Testis (tissue), 2 donors: Measurements from ENCODE around the gene EXD3.

Experiments used
- POLR2A ChIP-seq: fragments of 450-650 bp; IDR thresholded peaks from one replicate; pipeline ENCODE4 v1.6.1; 2017; ENCODE audit warnings: antibody characterized with exemption, mild to moderate bottlenecking, moderate library complexity
- TF ChIP-seq, protein P1 (sequence below), 3 experiments: fragments of 450-650 bp in 2 of 3; fragments of 200-600 bp in 1 of 3; sonication (generic) in 1 of 3; IDR thresholded peaks; one replicate each; pipeline ENCODE4 v1.5.1; 2016 to 2019; ENCODE audit warnings: antibody characterized with exemption in 3 of 3, mild to moderate bottlenecking in 2 of 3, moderate library complexity in 1 of 3

DNA sequence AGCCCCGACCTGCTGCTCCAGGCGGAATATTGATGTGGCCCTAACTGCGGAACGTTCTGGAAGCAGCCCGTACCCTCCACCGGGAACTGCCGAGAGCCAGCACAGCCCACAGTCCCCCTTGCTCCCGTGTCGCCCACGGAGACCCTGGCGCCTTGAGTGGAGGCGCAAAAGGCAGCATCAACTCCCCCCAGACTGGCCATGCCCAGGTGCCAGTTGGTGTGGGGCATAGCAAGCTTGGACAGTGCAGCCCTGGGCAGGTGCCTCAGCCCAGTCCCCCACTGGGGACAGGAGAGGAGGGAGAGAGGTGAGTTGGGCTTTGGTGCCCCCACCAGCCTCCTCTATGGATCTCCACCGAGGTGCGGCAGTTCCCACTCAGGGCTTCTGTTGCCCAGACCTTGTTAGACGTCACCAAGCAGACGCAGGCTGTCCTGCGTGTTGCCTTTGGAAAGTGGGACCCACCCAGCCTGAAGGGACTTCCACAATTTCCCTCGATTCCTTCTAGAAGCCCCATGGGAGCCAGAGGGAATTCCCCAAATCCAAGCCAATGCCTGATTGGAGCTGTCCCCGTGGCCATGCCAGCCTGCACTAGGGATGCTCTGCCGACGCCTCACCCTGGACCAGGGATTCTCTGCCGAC, 101.1 kb downstream of the EXD3 start:
- TF ChIP-seq, protein P1, sequence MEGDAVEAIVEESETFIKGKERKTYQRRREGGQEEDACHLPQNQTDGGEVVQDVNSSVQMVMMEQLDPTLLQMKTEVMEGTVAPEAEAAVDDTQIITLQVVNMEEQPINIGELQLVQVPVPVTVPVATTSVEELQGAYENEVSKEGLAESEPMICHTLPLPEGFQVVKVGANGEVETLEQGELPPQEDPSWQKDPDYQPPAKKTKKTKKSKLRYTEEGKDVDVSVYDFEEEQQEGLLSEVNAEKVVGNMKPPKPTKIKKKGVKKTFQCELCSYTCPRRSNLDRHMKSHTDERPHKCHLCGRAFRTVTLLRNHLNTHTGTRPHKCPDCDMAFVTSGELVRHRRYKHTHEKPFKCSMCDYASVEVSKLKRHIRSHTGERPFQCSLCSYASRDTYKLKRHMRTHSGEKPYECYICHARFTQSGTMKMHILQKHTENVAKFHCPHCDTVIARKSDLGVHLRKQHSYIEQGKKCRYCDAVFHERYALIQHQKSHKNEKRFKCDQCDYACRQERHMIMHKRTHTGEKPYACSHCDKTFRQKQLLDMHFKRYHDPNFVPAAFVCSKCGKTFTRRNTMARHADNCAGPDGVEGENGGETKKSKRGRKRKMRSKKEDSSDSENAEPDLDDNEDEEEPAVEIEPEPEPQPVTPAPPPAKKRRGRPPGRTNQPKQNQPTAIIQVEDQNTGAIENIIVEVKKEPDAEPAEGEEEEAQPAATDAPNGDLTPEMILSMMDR (IDR thresholded peaks at IDR 0.05), result no peak
- no peak for TF ChIP-seq POLR2A
